ENCODE data around the gene DPEP2NB.

- TF ChIP-seq, protein P1, sequence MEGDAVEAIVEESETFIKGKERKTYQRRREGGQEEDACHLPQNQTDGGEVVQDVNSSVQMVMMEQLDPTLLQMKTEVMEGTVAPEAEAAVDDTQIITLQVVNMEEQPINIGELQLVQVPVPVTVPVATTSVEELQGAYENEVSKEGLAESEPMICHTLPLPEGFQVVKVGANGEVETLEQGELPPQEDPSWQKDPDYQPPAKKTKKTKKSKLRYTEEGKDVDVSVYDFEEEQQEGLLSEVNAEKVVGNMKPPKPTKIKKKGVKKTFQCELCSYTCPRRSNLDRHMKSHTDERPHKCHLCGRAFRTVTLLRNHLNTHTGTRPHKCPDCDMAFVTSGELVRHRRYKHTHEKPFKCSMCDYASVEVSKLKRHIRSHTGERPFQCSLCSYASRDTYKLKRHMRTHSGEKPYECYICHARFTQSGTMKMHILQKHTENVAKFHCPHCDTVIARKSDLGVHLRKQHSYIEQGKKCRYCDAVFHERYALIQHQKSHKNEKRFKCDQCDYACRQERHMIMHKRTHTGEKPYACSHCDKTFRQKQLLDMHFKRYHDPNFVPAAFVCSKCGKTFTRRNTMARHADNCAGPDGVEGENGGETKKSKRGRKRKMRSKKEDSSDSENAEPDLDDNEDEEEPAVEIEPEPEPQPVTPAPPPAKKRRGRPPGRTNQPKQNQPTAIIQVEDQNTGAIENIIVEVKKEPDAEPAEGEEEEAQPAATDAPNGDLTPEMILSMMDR (IDR thresholded peaks at IDR 0.05) = no peak
- TF ChIP-seq ZFX (IDR thresholded peaks at IDR 0.05; ENCODE audit: borderline replicate concordance) = no peak
These were observed 7.2 kb upstream of the DPEP2NB start, which contains the start of the genes DDX28 and DUS2 for GRCh38 chr16:68022728-68023537.

All from 22Rv1 (cell line).